ENCODE results near the gene EARS2. TPM values are rescaled to one million over a fixed set of nuclear protein-coding genes. Genes with fewer than 3 reads are reported as not detected.

EARS2 gene
- total RNA-seq, 1 experiment from 2014 or later = 55.9 TPM

DNA sequence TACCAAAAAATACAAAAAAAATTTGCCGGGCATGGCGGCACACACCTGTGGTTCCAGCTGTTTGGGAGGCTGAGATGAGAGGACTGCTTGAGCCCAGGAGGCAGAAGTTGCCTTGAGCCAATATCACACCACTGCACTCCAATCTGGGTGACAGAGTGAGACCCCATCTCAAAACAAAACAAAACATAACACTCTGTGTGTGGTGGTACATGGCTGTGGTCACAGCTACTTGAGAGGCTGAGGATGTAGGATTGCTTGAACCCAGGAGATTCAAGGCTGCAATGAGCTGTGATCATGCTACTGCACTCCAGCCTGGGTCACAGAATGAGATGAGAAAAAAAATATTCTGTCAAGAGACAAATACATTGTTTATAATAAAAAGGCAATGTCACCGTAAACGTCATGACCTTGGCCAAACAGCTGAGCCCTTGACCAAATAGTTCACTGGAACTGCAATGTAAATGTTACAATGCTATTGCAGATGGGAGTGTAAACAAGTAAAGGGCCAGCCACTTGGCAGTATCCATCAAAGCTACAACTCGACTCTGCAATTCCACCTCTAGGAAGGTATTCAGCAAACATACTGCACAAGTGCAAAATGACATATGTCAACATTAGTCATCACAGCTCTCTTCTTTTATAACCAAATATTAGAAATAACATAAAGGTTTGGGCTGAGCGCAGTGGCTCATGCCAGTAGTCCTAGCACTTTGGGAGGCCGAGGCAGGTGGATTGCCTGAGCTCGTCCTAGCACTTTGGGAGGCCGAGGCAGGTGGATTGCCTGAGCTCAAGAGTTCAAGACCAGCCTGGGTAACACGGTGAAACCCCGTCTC is 16.9 kb downstream of the EARS2 start:
- POLR2A ChIA-PET = no interaction called here
- DNase-seq (ENCODE audit: low spot score) = no peak
- peaks cover 42% of the 10 kb centered on the region for H3K36me3 Mint-ChIP-seq
- H3K27me3 Mint-ChIP-seq (ENCODE audit: low read depth) = no peaks in the 10 kb centered on the region
- ATAC-seq = no peak
- no peaks in the 10 kb centered on the region for H3K9me3 Mint-ChIP-seq
- no peak overlapping the region for H3K27ac Mint-ChIP-seq
- TF ChIP-seq GABPB1 (CRISPR knock-in tag; IDR thresholded peaks at IDR 0.05) = peak; percentile 99
- no peak for TF ChIP-seq TEAD1 (CRISPR knock-in tag; IDR thresholded peaks at IDR 0.05)
- no peaks in the 10 kb centered on the region for H3K4me1 Mint-ChIP-seq
- H3K4me3 Mint-ChIP-seq = no peak overlapping the region
- CTCF ChIA-PET = no interaction called here

DNA sequence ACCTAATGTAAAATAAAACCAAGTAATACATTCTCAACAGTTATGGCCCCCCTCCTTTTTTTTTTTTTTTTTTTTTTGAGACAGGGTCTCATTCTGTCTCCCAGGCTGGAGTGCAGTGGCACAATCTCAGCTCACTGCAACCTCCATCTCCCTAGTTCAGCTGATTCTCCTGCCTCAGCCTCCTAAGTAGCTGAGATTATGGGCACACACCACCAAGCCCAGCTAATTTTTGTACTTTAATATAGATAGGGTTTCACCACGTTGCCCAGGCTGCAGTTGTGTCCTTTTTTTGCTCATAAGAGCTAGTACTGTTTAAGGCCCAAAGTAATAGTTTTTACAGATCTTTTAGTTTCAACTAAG is 18.3 kb downstream of the EARS2 start:
- no peaks in the 10 kb centered on the region for H3K27me3 Mint-ChIP-seq (ENCODE audit: low read depth)
- H3K4me1 Mint-ChIP-seq = no peaks in the 10 kb centered on the region
- TF ChIP-seq ZBTB21 (CRISPR knock-in tag; IDR thresholded peaks at IDR 0.05; ENCODE audit: borderline replicate concordance) = no peak
- TF ChIP-seq, protein P1, sequence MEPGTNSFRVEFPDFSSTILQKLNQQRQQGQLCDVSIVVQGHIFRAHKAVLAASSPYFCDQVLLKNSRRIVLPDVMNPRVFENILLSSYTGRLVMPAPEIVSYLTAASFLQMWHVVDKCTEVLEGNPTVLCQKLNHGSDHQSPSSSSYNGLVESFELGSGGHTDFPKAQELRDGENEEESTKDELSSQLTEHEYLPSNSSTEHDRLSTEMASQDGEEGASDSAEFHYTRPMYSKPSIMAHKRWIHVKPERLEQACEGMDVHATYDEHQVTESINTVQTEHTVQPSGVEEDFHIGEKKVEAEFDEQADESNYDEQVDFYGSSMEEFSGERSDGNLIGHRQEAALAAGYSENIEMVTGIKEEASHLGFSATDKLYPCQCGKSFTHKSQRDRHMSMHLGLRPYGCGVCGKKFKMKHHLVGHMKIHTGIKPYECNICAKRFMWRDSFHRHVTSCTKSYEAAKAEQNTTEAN (CRISPR knock-in tag; IDR thresholded peaks at IDR 0.05) = no peak
- TF ChIP-seq, protein P2, sequence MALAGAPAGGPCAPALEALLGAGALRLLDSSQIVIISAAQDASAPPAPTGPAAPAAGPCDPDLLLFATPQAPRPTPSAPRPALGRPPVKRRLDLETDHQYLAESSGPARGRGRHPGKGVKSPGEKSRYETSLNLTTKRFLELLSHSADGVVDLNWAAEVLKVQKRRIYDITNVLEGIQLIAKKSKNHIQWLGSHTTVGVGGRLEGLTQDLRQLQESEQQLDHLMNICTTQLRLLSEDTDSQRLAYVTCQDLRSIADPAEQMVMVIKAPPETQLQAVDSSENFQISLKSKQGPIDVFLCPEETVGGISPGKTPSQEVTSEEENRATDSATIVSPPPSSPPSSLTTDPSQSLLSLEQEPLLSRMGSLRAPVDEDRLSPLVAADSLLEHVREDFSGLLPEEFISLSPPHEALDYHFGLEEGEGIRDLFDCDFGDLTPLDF (CRISPR knock-in tag; IDR thresholded peaks at IDR 0.05) = no peak
- TF ChIP-seq, protein P3, sequence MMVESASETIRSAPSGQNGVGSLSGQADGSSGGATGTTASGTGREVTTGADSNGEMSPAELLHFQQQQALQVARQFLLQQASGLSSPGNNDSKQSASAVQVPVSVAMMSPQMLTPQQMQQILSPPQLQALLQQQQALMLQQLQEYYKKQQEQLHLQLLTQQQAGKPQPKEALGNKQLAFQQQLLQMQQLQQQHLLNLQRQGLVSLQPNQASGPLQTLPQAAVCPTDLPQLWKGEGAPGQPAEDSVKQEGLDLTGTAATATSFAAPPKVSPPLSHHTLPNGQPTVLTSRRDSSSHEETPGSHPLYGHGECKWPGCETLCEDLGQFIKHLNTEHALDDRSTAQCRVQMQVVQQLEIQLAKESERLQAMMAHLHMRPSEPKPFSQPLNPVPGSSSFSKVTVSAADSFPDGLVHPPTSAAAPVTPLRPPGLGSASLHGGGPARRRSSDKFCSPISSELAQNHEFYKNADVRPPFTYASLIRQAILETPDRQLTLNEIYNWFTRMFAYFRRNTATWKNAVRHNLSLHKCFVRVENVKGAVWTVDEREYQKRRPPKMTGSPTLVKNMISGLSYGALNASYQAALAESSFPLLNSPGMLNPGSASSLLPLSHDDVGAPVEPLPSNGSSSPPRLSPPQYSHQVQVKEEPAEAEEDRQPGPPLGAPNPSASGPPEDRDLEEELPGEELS (CRISPR knock-in tag; IDR thresholded peaks at IDR 0.05) = no peak
- TF ChIP-seq, protein P4, sequence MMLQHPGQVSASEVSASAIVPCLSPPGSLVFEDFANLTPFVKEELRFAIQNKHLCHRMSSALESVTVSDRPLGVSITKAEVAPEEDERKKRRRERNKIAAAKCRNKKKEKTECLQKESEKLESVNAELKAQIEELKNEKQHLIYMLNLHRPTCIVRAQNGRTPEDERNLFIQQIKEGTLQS (CRISPR knock-in tag; conservative IDR thresholded peaks at IDR 0.05) = no peak
- no peak for TF ChIP-seq CBFB (CRISPR knock-in tag; IDR thresholded peaks at IDR 0.05; ENCODE audit: low read depth)
- no peak for TF ChIP-seq SMAD3 (CRISPR knock-in tag; IDR thresholded peaks at IDR 0.05; ENCODE audit: borderline replicate concordance)
- no peak for TF ChIP-seq NFE2L1 (CRISPR knock-in tag; IDR thresholded peaks at IDR 0.05)
- no peak for TF ChIP-seq ZNF317 (CRISPR knock-in tag; IDR thresholded peaks at IDR 0.05; ENCODE audit: borderline replicate concordance, low read depth)
- no peak for TF ChIP-seq RELA (CRISPR knock-in tag; IDR thresholded peaks at IDR 0.05; ENCODE audit: borderline replicate concordance)
- no peak for TF ChIP-seq GABPB1 (CRISPR knock-in tag; IDR thresholded peaks at IDR 0.05)
- DNase-seq (ENCODE audit: low spot score) (no peak), ATAC-seq (no peak)
- ChIA-PET CTCF (interaction anchor here (1.3 to 1.4 kb wide), 2 partner anchors 19 to 103 kb away, joined by 3 to 4 read pairs; partner anchors contain the start of gene UBFD1), POLR2A (no interaction called here)
- H3K36me3 Mint-ChIP-seq = peaks cover 49% of the 10 kb centered on the region
- H3K9me3 Mint-ChIP-seq = no peaks in the 10 kb centered on the region
- H3K4me3 Mint-ChIP-seq = no peak overlapping the region
- H3K27ac Mint-ChIP-seq = no peak overlapping the region

DNA sequence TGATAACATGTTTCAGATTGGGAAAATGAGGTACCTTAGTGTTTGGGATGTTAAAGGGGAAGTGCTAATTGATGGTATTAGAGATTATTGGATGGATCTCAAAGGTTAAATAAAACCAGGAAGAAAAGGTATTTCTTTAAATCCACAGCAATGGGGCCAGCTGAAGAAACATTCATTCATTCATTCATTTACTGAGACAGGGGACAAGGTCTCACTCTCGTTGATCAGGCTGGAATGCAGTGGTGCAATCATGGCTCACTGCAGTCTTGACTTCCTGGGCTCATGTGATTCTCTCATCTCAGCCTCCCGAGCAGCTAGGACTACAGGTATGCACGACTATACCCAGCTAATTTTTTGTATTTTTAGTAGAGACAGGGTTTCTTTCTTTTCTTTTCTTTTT is 19.8 kb downstream of the EARS2 start:
- no peaks in the 10 kb centered on the region for H3K27me3 Mint-ChIP-seq (ENCODE audit: low read depth)
- ATAC-seq (no peak), DNase-seq (ENCODE audit: low spot score) (no peak)
- peaks cover 49% of the 10 kb centered on the region for H3K36me3 Mint-ChIP-seq
- H3K9me3 Mint-ChIP-seq = no peaks in the 10 kb centered on the region
- no peaks in the 10 kb centered on the region for H3K4me1 Mint-ChIP-seq
- TF ChIP-seq GABPB1 (CRISPR knock-in tag; IDR thresholded peaks at IDR 0.05) = peak; percentile 64; the same call in 1 of the 2 replicates
- TF ChIP-seq, protein P5, sequence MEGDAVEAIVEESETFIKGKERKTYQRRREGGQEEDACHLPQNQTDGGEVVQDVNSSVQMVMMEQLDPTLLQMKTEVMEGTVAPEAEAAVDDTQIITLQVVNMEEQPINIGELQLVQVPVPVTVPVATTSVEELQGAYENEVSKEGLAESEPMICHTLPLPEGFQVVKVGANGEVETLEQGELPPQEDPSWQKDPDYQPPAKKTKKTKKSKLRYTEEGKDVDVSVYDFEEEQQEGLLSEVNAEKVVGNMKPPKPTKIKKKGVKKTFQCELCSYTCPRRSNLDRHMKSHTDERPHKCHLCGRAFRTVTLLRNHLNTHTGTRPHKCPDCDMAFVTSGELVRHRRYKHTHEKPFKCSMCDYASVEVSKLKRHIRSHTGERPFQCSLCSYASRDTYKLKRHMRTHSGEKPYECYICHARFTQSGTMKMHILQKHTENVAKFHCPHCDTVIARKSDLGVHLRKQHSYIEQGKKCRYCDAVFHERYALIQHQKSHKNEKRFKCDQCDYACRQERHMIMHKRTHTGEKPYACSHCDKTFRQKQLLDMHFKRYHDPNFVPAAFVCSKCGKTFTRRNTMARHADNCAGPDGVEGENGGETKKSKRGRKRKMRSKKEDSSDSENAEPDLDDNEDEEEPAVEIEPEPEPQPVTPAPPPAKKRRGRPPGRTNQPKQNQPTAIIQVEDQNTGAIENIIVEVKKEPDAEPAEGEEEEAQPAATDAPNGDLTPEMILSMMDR (IDR thresholded peaks at IDR 0.05) = no peak
- H3K27ac Mint-ChIP-seq = no peak overlapping the region
- no peak overlapping the region for H3K4me3 Mint-ChIP-seq
- ChIA-PET CTCF (interaction anchor here (0.6 to 0.8 kb wide), 2 partner anchors 37 to 190 kb away, joined by 3 read pairs; no protein-coding TSS in a partner anchor), POLR2A (no interaction called here)

Data from WTC11 (cell line).